Osteoblast (primary cell): Measurements from ENCODE around the gene RASL10A. TPM values are rescaled to one million over a fixed set of nuclear protein-coding genes. Genes with fewer than 3 reads are reported as not detected.

Experiments used
- DNase-seq: peaks from one replicate; pipeline ENCODE4 v3.0.0; 2011; ENCODE audit warnings: low spot score, mixed read lengths; ENCODE audit not compliant: insufficient read length; ENCODE audit errors: missing footprints
- H2AFZ ChIP-seq: 2 replicates; pipeline ENCODE4 v1.6.0; 2011; ENCODE audit warnings: mild to moderate bottlenecking, low read length
- H3K27ac ChIP-seq: 2 replicates; pipeline ENCODE4 v1.5.1; 2011; ENCODE audit warnings: mild to moderate bottlenecking, low read depth, low read length, moderate library complexity
- H3K27me3 ChIP-seq: 2 replicates; pipeline ENCODE4 v1.6.0; 2012; ENCODE audit warnings: mild to moderate bottlenecking, control low read depth, inconsistent platforms, low read length, moderate library complexity; ENCODE audit not compliant: insufficient read depth
- H3K36me3 ChIP-seq: 2 replicates; pipeline ENCODE4 v1.5.1; 2011; ENCODE audit warnings: mild to moderate bottlenecking, low read length, control low read depth, moderate library complexity; ENCODE audit not compliant: insufficient read depth
- H3K4me1 ChIP-seq: 2 replicates; pipeline ENCODE4 v1.5.1; 2011; ENCODE audit warnings: mild to moderate bottlenecking, low read length, control low read depth, moderate library complexity; ENCODE audit not compliant: insufficient read depth
- H3K4me2 ChIP-seq: 2 replicates; pipeline ENCODE4 v1.6.0; 2011; ENCODE audit warnings: mild to moderate bottlenecking, low read length; ENCODE audit not compliant: insufficient read depth
- H3K4me3 ChIP-seq: fragments of 200-600 bp; sonication (generic); 3 replicates; pipeline ENCODE4 v1.5.1; 2012; ENCODE audit warnings: mild to moderate bottlenecking, low read length, inconsistent platforms; ENCODE audit not compliant: insufficient read depth
- H3K79me2 ChIP-seq: 2 replicates; pipeline ENCODE4 v1.6.0; 2012; ENCODE audit warnings: mild to moderate bottlenecking, low read length, control low read depth, inconsistent platforms; ENCODE audit not compliant: insufficient read depth
- H3K9me3 ChIP-seq: 2 replicates; pipeline ENCODE4 v1.5.1; 2011; ENCODE audit warnings: low read depth, low read length, control low read depth
- H4K20me1 ChIP-seq: 2 replicates; pipeline ENCODE4 v1.6.0; 2012; ENCODE audit warnings: mild to moderate bottlenecking, low read length, control low read depth; ENCODE audit not compliant: insufficient read depth
- total RNA-seq: library from RNA; depleted of rRNA; stranded (reverse); fragments of >200 nt; gene quantifications from 2 replicates; pipeline ENCODE4 v1.2.3, GENCODE V29; 2012
- TF ChIP-seq, protein P1 (sequence below): IDR thresholded peaks from 2 replicates; pipeline ENCODE4 v1.5.1; 2011; ENCODE audit warnings: mild to moderate bottlenecking, low read depth, low read length, moderate library complexity; ENCODE audit errors: extremely low read depth

Gene RASL10A
- total RNA-seq, 1 donor: not detected

DNA sequence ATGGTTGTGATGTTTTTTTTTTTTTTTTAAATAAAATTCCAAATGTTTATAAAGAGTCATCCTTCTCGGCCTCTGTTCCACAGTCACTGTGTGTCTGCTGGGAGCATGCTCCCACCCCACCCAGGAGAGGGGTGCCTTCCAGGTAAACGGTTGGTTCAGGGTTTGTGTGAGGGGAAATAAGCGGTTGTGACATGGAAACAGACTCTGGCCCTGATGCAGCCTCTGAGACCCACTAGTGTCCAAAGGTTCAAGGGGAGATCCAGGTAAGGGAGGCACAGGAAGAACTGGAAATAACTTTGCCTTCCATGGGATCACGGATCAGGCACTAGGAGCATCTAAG is 15.1 kb downstream of the RASL10A start:
- Histone ChIP-seq H3K36me3 (peaks cover 56% of the 10 kb centered on the region), H3K4me2 (no peak overlapping the region)
- TF ChIP-seq, protein P1, sequence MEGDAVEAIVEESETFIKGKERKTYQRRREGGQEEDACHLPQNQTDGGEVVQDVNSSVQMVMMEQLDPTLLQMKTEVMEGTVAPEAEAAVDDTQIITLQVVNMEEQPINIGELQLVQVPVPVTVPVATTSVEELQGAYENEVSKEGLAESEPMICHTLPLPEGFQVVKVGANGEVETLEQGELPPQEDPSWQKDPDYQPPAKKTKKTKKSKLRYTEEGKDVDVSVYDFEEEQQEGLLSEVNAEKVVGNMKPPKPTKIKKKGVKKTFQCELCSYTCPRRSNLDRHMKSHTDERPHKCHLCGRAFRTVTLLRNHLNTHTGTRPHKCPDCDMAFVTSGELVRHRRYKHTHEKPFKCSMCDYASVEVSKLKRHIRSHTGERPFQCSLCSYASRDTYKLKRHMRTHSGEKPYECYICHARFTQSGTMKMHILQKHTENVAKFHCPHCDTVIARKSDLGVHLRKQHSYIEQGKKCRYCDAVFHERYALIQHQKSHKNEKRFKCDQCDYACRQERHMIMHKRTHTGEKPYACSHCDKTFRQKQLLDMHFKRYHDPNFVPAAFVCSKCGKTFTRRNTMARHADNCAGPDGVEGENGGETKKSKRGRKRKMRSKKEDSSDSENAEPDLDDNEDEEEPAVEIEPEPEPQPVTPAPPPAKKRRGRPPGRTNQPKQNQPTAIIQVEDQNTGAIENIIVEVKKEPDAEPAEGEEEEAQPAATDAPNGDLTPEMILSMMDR: no peak

DNA sequence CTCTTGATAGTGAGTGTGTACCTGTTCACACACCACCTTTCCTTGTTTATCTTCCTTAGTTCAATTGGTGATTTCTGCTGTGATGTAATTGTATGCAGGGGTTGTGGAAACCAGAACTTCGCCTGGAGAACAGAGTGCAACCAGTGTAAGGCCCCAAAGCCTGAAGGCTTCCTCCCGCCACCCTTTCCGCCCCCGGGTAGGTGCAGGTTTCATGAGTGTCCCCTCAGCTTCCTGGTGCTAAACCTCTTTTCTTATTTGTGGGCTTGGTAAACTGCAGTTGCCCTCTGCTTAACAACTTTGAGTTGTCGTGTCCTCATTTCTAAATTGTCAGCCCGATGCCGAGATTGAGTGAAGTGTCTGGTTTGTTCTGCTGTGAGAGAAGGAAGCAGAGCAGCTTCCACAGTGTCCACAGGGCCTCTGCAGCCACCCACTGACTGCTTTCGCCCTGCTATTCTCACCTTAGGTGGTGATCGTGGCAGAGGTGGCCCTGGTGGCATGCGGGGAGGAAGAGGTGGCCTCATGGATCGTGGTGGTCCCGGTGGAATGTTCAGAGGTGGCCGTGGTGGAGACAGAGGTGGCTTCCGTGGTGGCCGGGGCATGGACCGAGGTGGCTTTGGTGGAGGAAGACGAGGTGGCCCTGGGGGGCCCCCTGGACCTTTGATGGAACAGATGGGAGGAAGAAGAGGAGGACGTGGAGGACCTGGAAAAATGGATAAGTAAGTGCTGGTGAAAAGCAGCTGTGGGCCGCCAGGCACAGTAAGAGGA is 16.2 kb downstream of the RASL10A start:
- H3K27ac ChIP-seq: no peak overlapping the region
- H3K9me3 ChIP-seq: no peaks in the 10 kb centered on the region
- no peaks in the 10 kb centered on the region for H3K27me3 ChIP-seq
- no peak overlapping the region for H2AFZ ChIP-seq
- no peak overlapping the region for H3K4me3 ChIP-seq
- H3K36me3 ChIP-seq: peaks cover 66% of the 10 kb centered on the region
- DNase-seq: peak; percentile 23
- H3K79me2 ChIP-seq: peaks cover 3% of the 10 kb centered on the region
- peaks cover 37% of the 10 kb centered on the region for H4K20me1 ChIP-seq
- TF ChIP-seq, protein P1: no peak
- no peak overlapping the region for H3K4me2 ChIP-seq
- H3K4me1 ChIP-seq: no peaks in the 10 kb centered on the region

More for the DNA sequence above, 15.1 kb downstream of the RASL10A start:
- Histone ChIP-seq H4K20me1 (peaks cover 37% of the 10 kb centered on the region), H3K4me3 (no peak overlapping the region), H3K9me3 (no peaks in the 10 kb centered on the region), H2AFZ (no peak overlapping the region), H3K27me3 (no peaks in the 10 kb centered on the region), H3K79me2 (peaks cover 3% of the 10 kb centered on the region), H3K4me1 (no peaks in the 10 kb centered on the region), H3K27ac (no peak overlapping the region)
- DNase-seq: peak; percentile 65

DNA sequence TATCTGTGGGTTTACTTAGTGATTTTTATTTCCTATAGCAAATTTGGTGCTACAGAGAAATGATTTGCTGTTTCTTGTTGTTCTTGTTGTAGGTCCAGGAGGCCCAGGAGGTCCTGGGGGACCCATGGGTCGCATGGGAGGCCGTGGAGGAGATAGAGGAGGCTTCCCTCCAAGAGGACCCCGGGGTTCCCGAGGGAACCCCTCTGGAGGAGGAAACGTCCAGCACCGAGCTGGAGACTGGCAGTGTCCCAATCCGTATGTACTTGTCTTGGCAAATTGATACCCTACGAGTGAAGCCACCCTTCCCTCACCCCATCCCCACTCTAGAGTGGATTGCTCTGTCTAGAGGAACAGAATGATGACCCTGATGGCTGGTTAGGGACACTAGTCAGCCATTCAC is 16.9 kb downstream of the RASL10A start:
- Histone ChIP-seq H3K79me2 (peaks cover 3% of the 10 kb centered on the region), H3K27me3 (no peaks in the 10 kb centered on the region), H2AFZ (no peak overlapping the region), H3K27ac (no peak overlapping the region), H4K20me1 (peaks cover 37% of the 10 kb centered on the region), H3K4me3 (no peak overlapping the region), H3K36me3 (peaks cover 72% of the 10 kb centered on the region), H3K4me1 (no peaks in the 10 kb centered on the region), H3K4me2 (no peak overlapping the region), H3K9me3 (no peaks in the 10 kb centered on the region)
- TF ChIP-seq, protein P1: no peak
- no peak for DNase-seq

DNA sequence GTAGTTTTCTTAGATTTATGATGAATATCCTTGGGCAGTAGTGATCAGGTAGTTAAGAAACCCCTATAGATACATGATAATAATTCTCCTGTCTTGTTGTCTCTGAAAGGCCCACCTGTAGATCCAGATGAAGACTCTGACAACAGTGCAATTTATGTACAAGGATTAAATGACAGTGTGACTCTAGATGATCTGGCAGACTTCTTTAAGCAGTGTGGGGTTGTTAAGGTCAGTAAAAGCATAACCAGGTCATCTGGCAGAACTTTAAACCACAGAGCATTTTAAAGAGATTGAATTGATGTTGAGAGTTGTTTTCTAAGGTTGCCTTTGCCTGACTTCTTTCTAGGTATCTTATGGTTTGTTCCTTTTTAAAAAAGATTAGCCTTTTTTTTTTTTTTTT is 23.1 kb downstream of the RASL10A start:
- TF ChIP-seq, protein P1: no peak
- no peak for DNase-seq
- H2AFZ ChIP-seq: no peak overlapping the region
- no peak overlapping the region for H3K4me3 ChIP-seq
- peaks cover 50% of the 10 kb centered on the region for H3K79me2 ChIP-seq
- H3K4me2 ChIP-seq: no peak overlapping the region
- H3K36me3 ChIP-seq: peaks cover 98% of the 10 kb centered on the region
- H3K27ac ChIP-seq: no peak overlapping the region
- H3K4me1 ChIP-seq: no peaks in the 10 kb centered on the region
- no peaks in the 10 kb centered on the region for H3K27me3 ChIP-seq
- H3K9me3 ChIP-seq: no peaks in the 10 kb centered on the region
- peaks cover 19% of the 10 kb centered on the region for H4K20me1 ChIP-seq
